GM19240 (cell line): Measurements from ENCODE around the gene DIP2B.

Experiments
- DNase-seq: peaks from one replicate; pipeline ENCODE4 v3.0.0; 2011; ENCODE audit warnings: low spot score; ENCODE audit not compliant: insufficient read length

DIP2B gene

GRCh38 chr12:50572760-50573159, 68.0 kb downstream of the DIP2B start:
- no peak for DNase-seq

DNA sequence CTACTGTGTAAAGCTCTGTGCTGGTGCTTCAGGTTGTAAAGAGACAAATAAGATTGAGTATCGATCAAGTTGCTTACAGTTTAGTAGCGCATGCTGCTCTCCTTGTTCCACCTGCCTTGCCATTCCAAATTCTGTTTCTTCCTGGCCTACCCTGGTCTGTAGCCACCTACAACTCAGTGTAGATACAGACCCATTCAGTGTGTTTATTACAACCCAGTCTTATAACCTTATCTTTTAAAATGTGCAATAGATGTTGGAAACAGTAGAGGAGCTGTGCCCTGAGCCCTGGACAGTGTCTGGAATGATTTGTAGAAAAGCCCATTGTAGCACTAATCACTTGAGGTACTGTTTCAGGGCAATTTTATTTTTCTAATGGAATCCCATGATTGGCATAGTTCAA, 68.5 kb downstream of the DIP2B start:
- no peak for DNase-seq

GRCh38 chr12:50574601-50575348, 70.0 kb downstream of the DIP2B start:
- DNase-seq = no peak

GRCh38 chr12:50579757-50580267, 75.0 kb downstream of the DIP2B start:
- no peak for DNase-seq

DNA sequence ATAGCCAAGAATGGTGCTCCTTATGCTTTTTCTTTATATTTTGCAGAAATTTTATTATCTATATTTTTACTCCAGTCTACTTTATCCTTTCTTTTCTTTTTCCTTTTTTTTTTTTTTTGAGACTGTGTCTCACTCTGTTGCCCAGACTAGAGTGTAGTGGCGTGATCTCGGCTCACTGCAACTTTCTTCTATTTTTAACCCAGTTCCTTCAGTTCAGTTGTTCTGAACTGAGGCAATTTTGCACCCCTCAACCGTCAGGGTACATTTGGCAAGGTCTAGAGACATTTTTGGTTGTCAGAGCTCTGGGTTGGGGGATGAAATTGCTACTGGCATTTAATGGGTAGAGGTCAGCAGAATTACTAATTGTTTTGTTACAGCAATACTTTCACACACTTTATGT, 75.7 kb downstream of the DIP2B start:
- DNase-seq = no peak

GRCh38 chr12:50581226-50582184, 76.7 kb downstream of the DIP2B start:
- DNase-seq = no peak

GRCh38 chr12:50584135-50584534, 79.3 kb downstream of the DIP2B start:
- DNase-seq = no peak

DNA sequence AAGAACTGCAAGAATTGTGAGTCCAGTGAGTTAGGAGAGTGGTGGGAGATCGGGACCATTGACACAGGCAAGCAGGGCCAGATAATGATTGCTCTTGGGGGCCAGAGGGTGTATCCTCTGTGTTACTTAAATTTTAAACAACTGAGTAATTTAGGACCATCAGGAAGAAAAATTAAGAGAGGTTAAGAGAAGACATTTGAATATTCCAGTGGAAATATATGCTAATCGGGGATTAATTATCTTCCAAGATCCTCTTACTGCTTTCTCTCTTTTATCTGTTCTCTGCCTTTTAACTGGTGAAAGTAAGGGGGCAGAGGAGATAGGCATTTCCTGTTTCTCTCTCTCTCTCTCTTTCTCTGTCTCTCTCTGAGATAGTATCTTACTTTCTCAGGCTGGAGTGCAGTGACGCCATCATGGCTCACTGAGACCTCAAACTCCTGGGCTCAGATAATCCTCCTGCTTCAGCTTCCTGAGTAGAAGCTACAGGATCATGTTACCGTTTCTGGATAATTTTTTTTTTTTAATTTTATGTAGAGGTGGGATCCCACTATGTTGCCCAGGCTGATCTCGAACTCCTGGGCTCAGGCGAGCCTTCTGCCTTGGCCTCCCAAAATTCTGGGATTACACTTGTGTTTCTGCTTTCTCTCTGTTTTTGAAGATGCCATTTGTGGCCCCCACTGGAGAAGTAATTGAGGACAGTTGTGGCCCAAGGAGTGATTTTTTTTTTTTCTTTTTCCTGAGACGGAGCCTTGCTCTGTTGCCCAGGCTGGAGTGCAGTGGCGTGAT, 85.1 kb downstream of the DIP2B start:
- no peak for DNase-seq

DNA sequence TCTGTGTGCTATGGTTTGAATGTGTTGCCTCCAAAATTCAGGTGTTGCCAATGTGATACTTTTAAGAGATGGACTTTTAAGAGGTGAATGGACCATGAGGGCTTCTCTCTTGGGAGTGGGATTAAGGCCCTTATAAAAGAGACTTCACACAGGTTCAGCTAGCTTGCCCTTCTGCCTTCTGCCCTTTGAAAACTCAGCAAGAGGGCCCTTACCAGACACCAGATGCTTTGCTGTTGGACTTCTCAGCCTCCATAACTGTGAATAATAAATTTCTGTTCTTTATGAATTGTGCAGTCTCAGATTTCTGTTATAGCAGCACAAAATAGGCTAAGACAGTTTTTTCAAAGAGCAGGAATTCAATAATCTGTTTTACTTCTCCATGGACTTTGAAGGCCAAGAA, 86.1 kb downstream of the DIP2B start:
- DNase-seq = no peak

DNA sequence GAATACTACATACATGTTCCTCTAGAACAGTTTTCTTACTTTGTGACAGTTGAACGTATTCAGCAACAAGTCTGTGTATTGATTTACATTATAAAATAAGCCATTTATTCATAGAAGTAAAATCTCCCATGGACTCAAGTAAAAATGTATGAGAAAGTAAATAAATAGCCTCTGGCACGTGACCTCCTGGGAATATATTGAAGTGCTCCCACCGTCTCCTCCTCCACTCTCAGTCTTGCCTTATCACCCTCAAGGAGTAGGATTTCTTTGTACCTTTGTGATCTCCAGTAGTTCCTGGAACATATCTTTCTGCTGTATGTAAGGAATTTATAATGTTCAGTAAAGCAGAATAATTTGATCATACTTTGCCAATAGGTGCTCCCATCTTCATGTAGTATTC, 90.9 kb downstream of the DIP2B start:
- DNase-seq = no peak

DNA sequence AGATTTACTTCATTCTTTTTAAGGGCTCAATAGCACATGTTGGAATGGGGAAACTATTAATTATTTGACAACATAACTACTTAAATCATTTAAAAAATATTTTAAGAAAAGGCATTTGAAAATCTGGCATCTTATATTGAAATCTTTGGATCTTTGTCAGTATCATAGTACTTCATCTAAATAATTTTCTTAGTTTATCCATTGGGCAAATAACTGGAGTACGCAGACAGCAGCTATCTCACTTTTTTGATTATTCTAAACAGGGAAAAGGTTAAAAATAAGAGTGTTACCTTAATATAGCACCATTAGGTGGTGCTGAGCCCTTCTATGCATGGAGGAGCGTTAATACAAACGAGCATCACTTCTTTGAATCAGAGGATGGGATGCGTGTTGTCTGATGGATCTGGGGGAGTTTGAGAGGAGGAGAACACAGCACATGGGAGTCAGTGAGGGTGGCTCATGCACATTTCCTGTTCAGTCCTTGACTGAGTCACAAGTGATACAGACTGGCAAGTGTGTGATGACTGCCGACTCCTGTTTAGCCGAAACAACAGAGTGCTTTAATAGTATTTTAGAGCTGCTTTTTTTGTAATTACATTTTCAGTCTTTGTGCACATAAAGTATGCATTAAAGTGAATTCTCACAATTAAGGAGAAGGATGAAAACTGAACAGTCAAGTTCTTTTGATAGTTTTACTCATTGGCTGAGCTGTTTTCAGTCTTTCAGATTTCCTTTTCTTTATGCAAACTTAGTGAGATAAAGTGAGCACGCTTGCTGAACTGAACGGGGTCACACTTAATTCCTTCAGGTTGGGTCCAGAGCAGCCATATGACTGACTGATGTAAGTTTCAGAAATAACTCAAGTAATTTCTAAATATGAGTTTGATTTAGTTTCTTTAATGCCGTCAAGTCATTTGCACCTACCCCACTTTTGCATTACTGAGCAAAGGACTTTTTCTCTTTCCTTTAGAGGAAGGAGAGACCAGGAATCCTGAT, 92.7 kb downstream of the DIP2B start:
- DNase-seq = peak; percentile 84

DNA sequence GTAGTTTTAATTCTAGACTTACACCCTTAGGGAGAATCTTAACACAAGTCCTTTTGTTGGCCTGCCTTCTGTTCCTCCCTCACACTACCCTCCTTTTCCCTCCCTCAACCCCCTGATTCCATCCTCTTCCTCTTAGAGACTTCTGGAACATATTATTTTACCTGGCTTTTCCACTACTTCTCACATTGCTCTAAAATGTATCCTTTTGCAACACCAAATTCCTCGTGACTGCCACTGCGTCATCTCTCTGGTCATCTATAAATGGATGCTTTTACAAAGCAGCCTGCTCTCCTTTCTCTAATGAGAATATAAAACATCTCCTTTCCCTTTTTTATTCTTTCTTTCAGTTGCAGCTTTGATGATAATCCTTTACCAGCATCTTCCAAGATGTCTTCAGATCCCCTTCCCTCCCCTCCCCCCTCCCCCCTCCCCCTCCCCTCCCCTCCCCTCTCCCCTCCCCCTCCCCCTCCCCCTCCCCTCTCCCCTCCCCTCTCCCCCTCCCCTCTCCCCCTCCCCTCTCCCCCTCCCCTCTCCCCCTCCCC, 93.6 kb downstream of the DIP2B start:
- DNase-seq = no peak

- no peak for DNase-seq
Measured at GRCh38 chr12:50599366-50600095, 94.7 kb downstream of the DIP2B start.

GRCh38 chr12:50600364-50600763, 95.6 kb downstream of the DIP2B start:
- DNase-seq = no peak

- no peak for DNase-seq
Measured at GRCh38 chr12:50603817-50604639, 99.2 kb downstream of the DIP2B start.

DNA sequence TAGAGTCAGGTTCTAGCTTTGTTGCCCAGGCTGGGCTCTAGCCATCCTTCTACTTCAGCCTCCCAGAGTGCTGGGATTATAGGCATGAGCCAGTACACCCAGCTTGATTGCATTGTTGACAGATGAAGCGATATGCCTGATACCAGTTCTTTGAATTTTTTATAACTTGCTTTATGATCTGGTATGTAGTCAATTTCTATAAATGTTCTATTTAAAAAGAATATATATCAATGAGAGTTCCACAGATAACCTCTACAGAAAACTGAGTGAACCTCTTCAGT, 99.8 kb downstream of the DIP2B start:
- DNase-seq = no peak

GRCh38 chr12:50606675-50607375, 102.0 kb downstream of the DIP2B start:
- no peak for DNase-seq

- DNase-seq = no peak
Measured at GRCh38 chr12:50609292-50609874, 104.6 kb downstream of the DIP2B start.
